ENCODE measurements around the gene EXOC6B. TPM values are rescaled to one million over a fixed set of nuclear protein-coding genes. Genes with fewer than 3 reads are reported as not detected.

The EXOC6B gene
- total and polyA plus RNA-seq, 4 donors: 5.8 to 45.9 (median 26.2) TPM

GRCh38 chr2:72330652-72331051 lies 495.2 kb downstream of the EXOC6B start:
- 96 to 100% methylated on average over 1 of the region's 1 CpG for WGBS, 2 donors
- Histone ChIP-seq H3K4me1 (ENCODE audit: control insufficient read depth in 1 of 2, insufficient read depth in 2 of 2, low read length in 2 of 2) (no peaks in the 10 kb centered on the region), H3K27ac (ENCODE audit: low read depth in 1 of 2, low read length in 2 of 2) (no peak overlapping the region), H3K9me3 (ENCODE audit: control insufficient read depth, low read length) (no peaks in the 10 kb centered on the region), H3K4me3 (ENCODE audit: low read length in 2 of 2) (no peak overlapping the region), H3K27me3 (ENCODE audit: control insufficient read depth in 1 of 2, insufficient read depth in 2 of 2, low read length in 1 of 2) (no peaks in the 10 kb centered on the region), H3K36me3 (ENCODE audit: control insufficient read depth in 1 of 2, insufficient read depth in 2 of 2, low read length in 1 of 2) (peaks cover 0 to 3% of the 10 kb centered on the region in 2 donors)
- no peak for ATAC-seq (ENCODE audit: low FRiP score)
- intact Hi-C loops (cut with DNase I): no loop called here
- no peak for DNase-seq

- Histone ChIP-seq H3K9me3 (ENCODE audit: control insufficient read depth, low read length) (no peaks in the 10 kb centered on the region), H3K27ac (ENCODE audit: low read depth in 1 of 2, low read length in 2 of 2) (no peak overlapping the region), H3K4me3 (ENCODE audit: low read length in 2 of 2) (no peak overlapping the region), H3K27me3 (ENCODE audit: control insufficient read depth in 1 of 2, insufficient read depth in 2 of 2, low read length in 1 of 2) (no peaks in the 10 kb centered on the region), H3K36me3 (ENCODE audit: control insufficient read depth in 1 of 2, insufficient read depth in 2 of 2, low read length in 1 of 2) (peaks cover 0 to 3% of the 10 kb centered on the region in 2 donors), H3K4me1 (ENCODE audit: control insufficient read depth in 1 of 2, insufficient read depth in 2 of 2, low read length in 2 of 2) (no peaks in the 10 kb centered on the region)
- no peak for DNase-seq
- no peak for ATAC-seq (ENCODE audit: low FRiP score)
- intact Hi-C loops (cut with DNase I): no loop called here
- 86 to 92% methylated on average over 3 of the region's 3 CpGs for WGBS, 2 donors
These were observed 499.1 kb downstream of the EXOC6B start for GRCh38 chr2:72326759-72327158.

- peak; percentile 46 for ATAC-seq (ENCODE audit: low FRiP score)
These were observed 500.0 kb downstream of the EXOC6B start for GRCh38 chr2:72325592-72326422.

DNA sequence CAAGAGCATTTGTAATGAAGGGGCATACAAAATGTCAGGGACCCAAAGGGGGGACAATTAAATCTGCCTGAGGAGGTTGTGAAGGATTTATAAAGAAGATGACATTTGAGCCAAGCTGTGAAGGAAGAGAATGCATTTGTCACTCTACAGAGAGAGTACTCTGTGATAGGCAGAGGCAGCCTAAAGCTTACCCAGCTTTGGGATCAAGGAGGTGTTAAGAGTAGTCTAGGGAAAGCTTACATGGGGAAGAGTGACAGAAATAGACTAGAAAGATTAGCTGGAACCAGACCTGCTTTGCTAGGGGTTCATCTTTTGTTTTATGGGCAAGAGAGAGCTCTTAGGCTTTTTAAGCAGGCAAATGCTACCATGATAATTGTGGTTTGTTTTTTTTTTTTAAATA lies 509.1 kb downstream of the EXOC6B start:
- no peak for DNase-seq
- Histone ChIP-seq H3K4me3 (ENCODE audit: low read length in 2 of 2) (no peak overlapping the region), H3K27me3 (ENCODE audit: control insufficient read depth in 1 of 2, insufficient read depth in 2 of 2, low read length in 1 of 2) (no peaks in the 10 kb centered on the region), H3K9me3 (ENCODE audit: control insufficient read depth, low read length) (no peaks in the 10 kb centered on the region), H3K4me1 (ENCODE audit: control insufficient read depth in 1 of 2, insufficient read depth in 2 of 2, low read length in 2 of 2) (no peaks in the 10 kb centered on the region), H3K27ac (ENCODE audit: low read depth in 1 of 2, low read length in 2 of 2) (no peak overlapping the region), H3K36me3 (ENCODE audit: control insufficient read depth in 1 of 2, insufficient read depth in 2 of 2, low read length in 1 of 2) (no peaks in the 10 kb centered on the region)
- ATAC-seq (ENCODE audit: low FRiP score): no peak
- intact Hi-C loops (cut with DNase I): no loop called here

More at GRCh38 chr2:72325592-72326422, 500.0 kb downstream of the EXOC6B start:
- Histone ChIP-seq H3K36me3 (ENCODE audit: control insufficient read depth in 1 of 2, insufficient read depth in 2 of 2, low read length in 1 of 2) (peaks cover 0 to 3% of the 10 kb centered on the region in 2 donors), H3K27ac (ENCODE audit: low read depth in 1 of 2, low read length in 2 of 2) (no peak overlapping the region), H3K27me3 (ENCODE audit: control insufficient read depth in 1 of 2, insufficient read depth in 2 of 2, low read length in 1 of 2) (no peaks in the 10 kb centered on the region), H3K4me1 (ENCODE audit: control insufficient read depth in 1 of 2, insufficient read depth in 2 of 2, low read length in 2 of 2) (no peaks in the 10 kb centered on the region), H3K9me3 (ENCODE audit: control insufficient read depth, low read length) (no peaks in the 10 kb centered on the region), H3K4me3 (ENCODE audit: low read length in 2 of 2) (no peak overlapping the region)
- no peak for DNase-seq
- intact Hi-C loops (cut with DNase I): no loop called here
- WGBS, 2 donors: 76 to 85% methylated on average over 8 of the region's 8 CpGs

- intact Hi-C loops (cut with DNase I): no loop called here
- Histone ChIP-seq H3K4me1 (ENCODE audit: control insufficient read depth in 1 of 2, insufficient read depth in 2 of 2, low read length in 2 of 2) (no peaks in the 10 kb centered on the region), H3K4me3 (ENCODE audit: low read length in 2 of 2) (no peak overlapping the region), H3K27me3 (ENCODE audit: control insufficient read depth in 1 of 2, insufficient read depth in 2 of 2, low read length in 1 of 2) (no peaks in the 10 kb centered on the region), H3K27ac (ENCODE audit: low read depth in 1 of 2, low read length in 2 of 2) (no peak overlapping the region), H3K9me3 (ENCODE audit: control insufficient read depth, low read length) (no peaks in the 10 kb centered on the region), H3K36me3 (ENCODE audit: control insufficient read depth in 1 of 2, insufficient read depth in 2 of 2, low read length in 1 of 2) (no peaks in the 10 kb centered on the region)
- ATAC-seq (ENCODE audit: low FRiP score): no peak
- WGBS, 2 donors: 93% methylated on average over 9 of the region's 9 CpGs
- DNase-seq: peak; percentile 31 to 33
These were observed 525.6 kb downstream of the EXOC6B start for GRCh38 chr2:72300147-72300684.

DNA sequence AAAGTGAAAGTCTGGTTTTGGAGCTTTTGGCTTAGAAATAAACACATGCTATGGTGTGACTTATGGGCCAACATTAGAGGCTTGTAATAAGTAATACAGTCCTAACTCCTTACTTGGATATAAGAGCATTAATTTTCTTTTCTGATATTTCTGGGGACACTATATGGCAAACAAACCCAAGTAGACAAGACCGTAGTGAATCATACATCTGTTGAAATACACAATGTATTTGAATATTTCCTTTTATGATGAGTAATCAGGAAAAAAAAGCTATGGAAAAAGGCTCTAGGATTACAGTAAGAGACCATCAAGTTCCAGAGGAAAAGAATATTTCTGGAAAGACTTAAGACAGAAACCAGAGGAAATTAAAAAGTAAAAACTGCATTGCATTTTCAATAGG lies 532.2 kb downstream of the EXOC6B start:
- no peaks in the 10 kb centered on the region for H3K4me1 ChIP-seq (ENCODE audit: control insufficient read depth in 1 of 2, insufficient read depth in 2 of 2, low read length in 2 of 2)
- H3K27me3 ChIP-seq (ENCODE audit: control insufficient read depth in 1 of 2, insufficient read depth in 2 of 2, low read length in 1 of 2): no peaks in the 10 kb centered on the region
- no peak for DNase-seq
- 80 to 84% methylated on average over 1 of the region's 1 CpG for WGBS, 2 donors
- no peak overlapping the region for H3K27ac ChIP-seq (ENCODE audit: low read depth in 1 of 2, low read length in 2 of 2)
- ATAC-seq (ENCODE audit: low FRiP score): no peak
- H3K36me3 ChIP-seq (ENCODE audit: control insufficient read depth in 1 of 2, insufficient read depth in 2 of 2, low read length in 1 of 2): no peaks in the 10 kb centered on the region
- no peak overlapping the region for H3K4me3 ChIP-seq (ENCODE audit: low read length in 2 of 2)
- intact Hi-C loops (cut with DNase I): no loop called here
- H3K9me3 ChIP-seq (ENCODE audit: control insufficient read depth, low read length): peaks cover 1% of the 10 kb centered on the region

GRCh38 chr2:72292433-72292832 lies 533.4 kb downstream of the EXOC6B start:
- intact Hi-C loops (cut with DNase I): no loop called here
- H3K27ac ChIP-seq (ENCODE audit: low read depth in 1 of 2, low read length in 2 of 2): no peak overlapping the region
- H3K4me3 ChIP-seq (ENCODE audit: low read length in 2 of 2): no peak overlapping the region
- ATAC-seq (ENCODE audit: low FRiP score) (no peak), DNase-seq (no peak)
- H3K9me3 ChIP-seq (ENCODE audit: control insufficient read depth, low read length): peaks cover 1% of the 10 kb centered on the region
- 96 to 99% methylated on average over 1 of the region's 1 CpG for WGBS, 2 donors
- no peaks in the 10 kb centered on the region for H3K36me3 ChIP-seq (ENCODE audit: control insufficient read depth in 1 of 2, insufficient read depth in 2 of 2, low read length in 1 of 2)
- H3K4me1 ChIP-seq (ENCODE audit: control insufficient read depth in 1 of 2, insufficient read depth in 2 of 2, low read length in 2 of 2): no peaks in the 10 kb centered on the region
- no peaks in the 10 kb centered on the region for H3K27me3 ChIP-seq (ENCODE audit: control insufficient read depth in 1 of 2, insufficient read depth in 2 of 2, low read length in 1 of 2)

DNA sequence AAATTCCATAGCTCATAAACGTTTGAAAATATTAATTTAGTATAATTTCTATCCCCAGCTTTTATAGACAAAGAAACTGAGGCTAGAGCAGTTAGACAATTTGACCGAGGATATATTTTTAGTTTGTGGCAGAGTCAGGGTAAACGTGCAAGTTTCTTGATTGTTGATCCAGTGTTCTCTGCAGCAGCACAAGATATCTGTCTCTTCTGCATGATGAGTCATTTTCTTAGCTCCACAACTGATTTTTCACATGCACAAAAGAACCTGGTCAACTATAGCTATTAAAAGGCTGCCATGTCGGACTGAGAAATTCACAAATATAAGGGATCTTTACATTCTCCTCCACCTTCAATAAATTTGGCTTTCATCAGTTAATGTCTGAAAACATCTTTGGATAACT lies 534.8 kb downstream of the EXOC6B start:
- H3K4me3 ChIP-seq (ENCODE audit: low read length in 2 of 2): no peak overlapping the region
- ATAC-seq (ENCODE audit: low FRiP score): no peak
- H3K36me3 ChIP-seq (ENCODE audit: control insufficient read depth in 1 of 2, insufficient read depth in 2 of 2, low read length in 1 of 2): no peaks in the 10 kb centered on the region
- H3K4me1 ChIP-seq (ENCODE audit: control insufficient read depth in 1 of 2, insufficient read depth in 2 of 2, low read length in 2 of 2): no peaks in the 10 kb centered on the region
- H3K9me3 ChIP-seq (ENCODE audit: control insufficient read depth, low read length): peaks cover 1% of the 10 kb centered on the region
- 39 to 47% methylated on average over 4 of the region's 4 CpGs for WGBS, 2 donors
- no peak overlapping the region for H3K27ac ChIP-seq (ENCODE audit: low read depth in 1 of 2, low read length in 2 of 2)
- intact Hi-C loops (cut with DNase I): no loop called here
- DNase-seq: no peak
- H3K27me3 ChIP-seq (ENCODE audit: control insufficient read depth in 1 of 2, insufficient read depth in 2 of 2, low read length in 1 of 2): no peaks in the 10 kb centered on the region

DNA sequence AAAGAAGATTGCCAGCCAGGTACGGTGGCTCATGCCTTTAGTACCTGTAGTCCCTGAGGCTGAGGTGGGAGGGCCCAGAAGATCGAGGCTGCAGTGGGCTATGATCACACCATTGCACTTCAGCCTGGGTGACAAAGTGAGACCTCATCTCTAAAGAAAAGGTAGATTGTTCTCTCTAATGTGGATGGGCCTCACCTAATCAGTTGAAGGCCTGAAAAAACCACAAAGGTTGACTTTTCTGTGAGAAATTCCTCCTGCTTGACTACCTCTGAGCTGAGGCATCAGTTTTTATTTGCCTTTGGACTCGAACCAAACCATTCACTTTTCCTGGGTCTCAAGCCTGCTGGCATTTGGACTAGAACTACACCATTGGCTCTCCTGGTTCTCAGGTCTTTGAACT lies 536.1 kb downstream of the EXOC6B start:
- WGBS, 2 donors: 91 to 94% methylated on average over 3 of the region's 3 CpGs
- Histone ChIP-seq H3K9me3 (ENCODE audit: control insufficient read depth, low read length) (peaks cover 1% of the 10 kb centered on the region), H3K36me3 (ENCODE audit: control insufficient read depth in 1 of 2, insufficient read depth in 2 of 2, low read length in 1 of 2) (no peaks in the 10 kb centered on the region), H3K4me1 (ENCODE audit: control insufficient read depth in 1 of 2, insufficient read depth in 2 of 2, low read length in 2 of 2) (no peaks in the 10 kb centered on the region), H3K27me3 (ENCODE audit: control insufficient read depth in 1 of 2, insufficient read depth in 2 of 2, low read length in 1 of 2) (no peaks in the 10 kb centered on the region), H3K4me3 (ENCODE audit: low read length in 2 of 2) (no peak overlapping the region), H3K27ac (ENCODE audit: low read depth in 1 of 2, low read length in 2 of 2) (no peak overlapping the region)
- DNase-seq: peak in 1 of 2 donors; percentile 38
- ATAC-seq (ENCODE audit: low FRiP score): no peak
- intact Hi-C loops (cut with DNase I): no loop called here
